ENCODE measurements around the gene BTN3A1. TPM values are rescaled to one million over a fixed set of nuclear protein-coding genes. Genes with fewer than 3 reads are reported as not detected.

The BTN3A1 gene
- total RNA-seq, 4 donors from 2014 or later, result 12.3 to 29.3 (median 16.6) TPM

- whole genome bisulfite sequencing, 2 donors, result 88 to 90% methylated on average over 3 of the region's 3 CpGs
- TF ChIP-seq POLR2A (IDR thresholded peaks at IDR 0.05), result no peak
- TF ChIP-seq EP300 (IDR thresholded peaks at IDR 0.05), result no peak
- TF ChIP-seq CTCF (IDR thresholded peaks at IDR 0.05), result no peak
- Histone ChIP-seq H3K36me3 (peaks cover 0 to 57% (median 4%) of the 10 kb centered on the region in 3 donors), H3K4me1 (peaks cover 0 to 39% (median 5%) of the 10 kb centered on the region in 4 donors), H3K27me3 (no peaks in the 10 kb centered on the region), H3K4me3 (no peak overlapping the region), H3K9me3 (no peaks in the 10 kb centered on the region), H3K27ac (no peak overlapping the region)
- DNase-seq (ENCODE audit: low spot score in 2 of 2), result no peak
Measured at GRCh38 chr6:26427451-26427809, 25.4 kb downstream of the BTN3A1 start.

- Histone ChIP-seq H3K36me3 (peaks cover 0 to 60% (median 4%) of the 10 kb centered on the region in 3 donors), H3K4me3 (no peak overlapping the region), H3K27me3 (no peaks in the 10 kb centered on the region), H3K27ac (no peak overlapping the region), H3K4me1 (peaks cover 0 to 31% (median 5%) of the 10 kb centered on the region in 4 donors), H3K9me3 (no peaks in the 10 kb centered on the region)
- no peak for TF ChIP-seq EP300 (IDR thresholded peaks at IDR 0.05)
- no peak for TF ChIP-seq POLR2A (IDR thresholded peaks at IDR 0.05)
- TF ChIP-seq CTCF (IDR thresholded peaks at IDR 0.05), result no peak
- DNase-seq (ENCODE audit: low spot score in 2 of 2), result no peak
- 95 to 96% methylated on average over 2 of the region's 2 CpGs for WGBS, 2 donors
Measured at GRCh38 chr6:26428206-26428605, 26.1 kb downstream of the BTN3A1 start.

GRCh38 chr6:26430787-26431186 is 28.7 kb downstream of the BTN3A1 start:
- DNase-seq (ENCODE audit: low spot score in 2 of 2), result no peak
- H3K9me3 ChIP-seq, result no peaks in the 10 kb centered on the region
- WGBS, 2 donors, result 68 to 83% methylated on average over 5 of the region's 5 CpGs
- TF ChIP-seq EP300 (IDR thresholded peaks at IDR 0.05), result no peak
- TF ChIP-seq CTCF (IDR thresholded peaks at IDR 0.05), result no peak
- TF ChIP-seq POLR2A (IDR thresholded peaks at IDR 0.05), result no peak
- H3K27ac ChIP-seq, result peak overlapping the region in 1 of 4 donors; percentile 63
- H3K36me3 ChIP-seq, result peaks cover 0 to 66% (median 4%) of the 10 kb centered on the region in 3 donors
- no peaks in the 10 kb centered on the region for H3K27me3 ChIP-seq
- H3K4me3 ChIP-seq, result no peak overlapping the region
- peaks cover 0 to 9% (median 0%) of the 10 kb centered on the region in 4 donors for H3K4me1 ChIP-seq

GRCh38 chr6:26431258-26432172 is 29.4 kb downstream of the BTN3A1 start:
- H3K4me1 ChIP-seq, result peaks cover 0 to 9% (median 0%) of the 10 kb centered on the region in 4 donors

More at GRCh38 chr6:26431258-26432172, 29.4 kb downstream of the BTN3A1 start:
- H3K9me3 ChIP-seq, result no peaks in the 10 kb centered on the region
- no peaks in the 10 kb centered on the region for H3K27me3 ChIP-seq
- peak in 1 of 2 donors; percentile 58 for DNase-seq (ENCODE audit: low spot score in 2 of 2)
- no peak overlapping the region for H3K4me3 ChIP-seq
- WGBS, 2 donors, result 74 to 84% methylated on average over 6 of the region's 6 CpGs
- peak overlapping the region in 2 of 4 donors; percentile 20 to 63 for H3K27ac ChIP-seq
- TF ChIP-seq POLR2A (IDR thresholded peaks at IDR 0.05), result no peak
- no peak for TF ChIP-seq CTCF (IDR thresholded peaks at IDR 0.05)
- TF ChIP-seq EP300 (IDR thresholded peaks at IDR 0.05), result peak in 1 of 2 donors; percentile 26
- H3K36me3 ChIP-seq, result peaks cover 0 to 58% (median 4%) of the 10 kb centered on the region in 3 donors

Measured in tibial nerve (tissue), 4 donors.